Activated B cell treated with CpG ODN at 0.5 μM for 24 hours (primary cell): Measurements from ENCODE around the gene STK25. TPM values are rescaled to one million over a fixed set of nuclear protein-coding genes. Genes with fewer than 3 reads are reported as not detected.
"Not testable (repeated sequence)": the region's sequence is repeated elsewhere in the genome, so short reads cannot be mapped to it uniquely, and the experiment has no call there.

ENCODE experiments used
- ATAC-seq: fragments of 200-7000 bp; cut with Tn5 transposase; one replicate; pipeline ENCODE4 v1.10.0; 2021; ENCODE audit warnings: low read depth, mild to moderate bottlenecking, moderate library complexity
- CTCF ChIA-PET: fragments of 350-600 bp; sonication (Branson Sonifier 250); formaldehyde crosslinking; loops from one replicate; lab custom pipeline; 2021; ENCODE audit warnings: antibody characterized with exemption; lab: Charles Lee
- POLR2A ChIA-PET: fragments of 350-600 bp; sonication (Branson Sonifier 250); formaldehyde crosslinking; loops from one replicate; lab custom pipeline; 2021; ENCODE audit warnings: antibody characterized with exemption; lab: Charles Lee
- DNase-seq: peaks from one replicate; pipeline ENCODE4 v3.0.0; 2022
- H3K27ac Mint-ChIP-seq: one replicate; pipeline ENCODE4 v1.8.0; 2020; ENCODE audit warnings: mixed read lengths
- H3K27me3 Mint-ChIP-seq: one replicate; pipeline ENCODE4 v1.8.0; 2021; ENCODE audit warnings: mixed read lengths
- H3K36me3 Mint-ChIP-seq: one replicate; pipeline ENCODE4 v1.8.0; 2021; ENCODE audit warnings: low read depth, mixed read lengths
- H3K4me1 Mint-ChIP-seq: one replicate; pipeline ENCODE4 v1.8.0; 2021; ENCODE audit warnings: mixed read lengths
- H3K4me3 Mint-ChIP-seq: one replicate; pipeline ENCODE4 v1.8.0; 2020; ENCODE audit warnings: mild to moderate bottlenecking, mixed read lengths
- H3K9me3 Mint-ChIP-seq: one replicate; pipeline ENCODE4 v1.8.0; 2020; ENCODE audit warnings: mixed read lengths
- intact Hi-C: fragments of 100-400 bp; cut with micrococcal nuclease; formaldehyde crosslinking; loops from one replicate; pipeline ENCODE4 v1.15.1; 2024
- total RNA-seq: library from RNA; stranded (reverse); gene quantifications from 2 replicates; pipeline ENCODE4 v1.2.3, GENCODE V29; 2022
- TF ChIP-seq, protein P1 (sequence below): fragments of 200-600 bp; IDR thresholded peaks from one replicate; pipeline ENCODE4 v1.8.0; 2022; ENCODE audit warnings: antibody characterized with exemption, mild to moderate bottlenecking

The STK25 gene
- total RNA-seq, 1 donor from 2014 or later = 151 TPM

DNA sequence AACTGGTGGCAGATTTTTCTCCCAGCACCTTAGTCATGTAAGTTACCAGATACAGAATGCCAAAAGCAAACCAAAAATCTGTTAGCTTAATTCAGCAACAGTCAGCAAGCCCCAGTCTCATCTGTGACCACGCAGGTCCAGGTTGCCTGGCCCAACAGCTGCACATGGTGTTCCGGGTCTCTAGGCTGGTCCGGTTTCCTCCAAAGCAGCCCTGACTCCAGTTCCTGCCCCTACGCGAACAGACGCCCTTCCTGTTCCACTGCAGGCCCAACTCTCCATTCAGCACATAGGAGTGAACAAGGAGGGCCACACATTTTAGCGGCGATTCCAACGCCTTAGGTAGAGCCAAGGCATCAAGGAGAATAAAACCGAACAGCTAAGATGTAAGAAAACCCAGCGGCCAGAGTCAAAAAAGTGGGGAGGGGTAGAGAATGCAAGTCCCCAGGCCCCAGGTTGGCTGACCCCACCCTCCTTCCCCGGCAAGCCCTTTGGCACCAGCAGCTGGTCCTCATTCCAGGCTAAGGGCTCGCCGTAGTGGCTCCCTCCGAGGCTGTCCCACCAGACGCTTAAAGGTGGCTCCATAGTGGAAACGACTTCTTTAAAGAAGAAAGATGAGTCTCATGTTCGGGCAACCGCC is 1.5 kb downstream of the STK25 start:
- H3K27me3 Mint-ChIP-seq = no peaks in the 10 kb centered on the region
- ChIA-PET POLR2A (interaction anchor here (0.6 to 1.1 kb wide), 3 partner anchors 21 to 249 kb away, joined by 3 to 9 read pairs (median 3); no protein-coding TSS in a partner anchor), CTCF (no interaction called here)
- H3K36me3 Mint-ChIP-seq = peaks cover 2% of the 10 kb centered on the region
- TF ChIP-seq, protein P1, sequence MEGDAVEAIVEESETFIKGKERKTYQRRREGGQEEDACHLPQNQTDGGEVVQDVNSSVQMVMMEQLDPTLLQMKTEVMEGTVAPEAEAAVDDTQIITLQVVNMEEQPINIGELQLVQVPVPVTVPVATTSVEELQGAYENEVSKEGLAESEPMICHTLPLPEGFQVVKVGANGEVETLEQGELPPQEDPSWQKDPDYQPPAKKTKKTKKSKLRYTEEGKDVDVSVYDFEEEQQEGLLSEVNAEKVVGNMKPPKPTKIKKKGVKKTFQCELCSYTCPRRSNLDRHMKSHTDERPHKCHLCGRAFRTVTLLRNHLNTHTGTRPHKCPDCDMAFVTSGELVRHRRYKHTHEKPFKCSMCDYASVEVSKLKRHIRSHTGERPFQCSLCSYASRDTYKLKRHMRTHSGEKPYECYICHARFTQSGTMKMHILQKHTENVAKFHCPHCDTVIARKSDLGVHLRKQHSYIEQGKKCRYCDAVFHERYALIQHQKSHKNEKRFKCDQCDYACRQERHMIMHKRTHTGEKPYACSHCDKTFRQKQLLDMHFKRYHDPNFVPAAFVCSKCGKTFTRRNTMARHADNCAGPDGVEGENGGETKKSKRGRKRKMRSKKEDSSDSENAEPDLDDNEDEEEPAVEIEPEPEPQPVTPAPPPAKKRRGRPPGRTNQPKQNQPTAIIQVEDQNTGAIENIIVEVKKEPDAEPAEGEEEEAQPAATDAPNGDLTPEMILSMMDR = no peak
- peaks cover 23% of the 10 kb centered on the region for H3K4me1 Mint-ChIP-seq
- DNase-seq = no peak
- H3K9me3 Mint-ChIP-seq = no peaks in the 10 kb centered on the region
- no peak for ATAC-seq
- intact Hi-C loops = loop anchor here (5.0 to 10.0 kb wide), 2 partner anchors 940 to 1372 kb away; partner anchors contain the start of genes COPS9 and RNPEPL1
- H3K4me3 Mint-ChIP-seq = peak overlapping the region; percentile 84
- H3K27ac Mint-ChIP-seq = no peak overlapping the region

DNA sequence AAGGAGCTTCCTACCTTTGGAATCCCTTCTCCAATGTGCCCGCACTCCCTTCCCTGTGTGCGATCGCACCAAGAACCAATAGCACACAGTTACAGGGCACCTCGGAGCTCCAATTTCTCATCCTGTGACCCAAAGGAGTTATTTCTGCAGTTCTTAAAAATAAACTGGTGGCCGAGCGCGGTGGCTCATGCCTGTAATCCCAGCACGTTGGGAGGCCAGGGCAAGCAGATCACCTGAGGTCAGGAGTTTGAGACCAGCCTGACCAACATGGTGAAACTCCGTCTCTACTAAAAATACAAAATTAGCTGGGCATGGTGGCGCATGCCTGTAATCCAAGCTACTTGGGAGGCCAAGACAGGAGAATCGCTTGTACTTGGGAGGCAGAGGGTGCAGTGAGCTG is 2.1 kb downstream of the STK25 start:
- POLR2A ChIA-PET = interaction anchor here (0.6 kb wide), 1 partner anchor 248 kb away, joined by 3 read pairs; no protein-coding TSS in a partner anchor
- H3K9me3 Mint-ChIP-seq, ATAC-seq, H3K36me3 Mint-ChIP-seq, H3K4me3 Mint-ChIP-seq, H3K27ac Mint-ChIP-seq, H3K27me3 Mint-ChIP-seq, DNase-seq, CTCF ChIA-PET: not testable (repeated sequence)
- intact Hi-C loops = loop anchor here (5.0 to 10.0 kb wide), 2 partner anchors 939 to 1372 kb away; partner anchors contain the start of genes COPS9 and RNPEPL1
- H3K4me1 Mint-ChIP-seq = peaks cover 23% of the 10 kb centered on the region

DNA sequence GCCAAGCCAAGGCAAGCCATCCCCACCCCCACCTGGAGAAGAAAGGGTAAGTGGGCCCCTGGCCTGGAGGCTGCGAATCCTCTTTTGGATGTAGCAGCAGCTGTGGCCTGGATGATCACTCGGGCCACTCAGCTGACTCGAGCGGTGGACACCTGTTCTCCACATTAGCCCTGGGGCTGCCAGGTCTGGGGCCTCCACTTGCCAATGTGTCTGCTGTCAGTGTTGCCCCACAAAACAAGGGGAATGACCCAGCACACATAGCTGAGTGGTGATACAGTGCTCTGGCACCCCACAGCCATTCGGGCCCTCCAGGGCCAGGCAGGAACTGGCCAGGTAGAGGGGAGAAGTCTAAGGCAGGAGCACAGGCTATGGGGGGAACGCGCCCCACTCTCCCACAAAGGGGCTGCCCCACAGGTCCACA is 2.6 kb downstream of the STK25 start:
- CTCF ChIA-PET = no interaction called here
- TF ChIP-seq, protein P1 = no peak
- DNase-seq (no peak), ATAC-seq (no peak)
- H3K27me3 Mint-ChIP-seq = no peaks in the 10 kb centered on the region
- POLR2A ChIA-PET = no interaction called here
- no peaks in the 10 kb centered on the region for H3K9me3 Mint-ChIP-seq
- no peak overlapping the region for H3K27ac Mint-ChIP-seq
- peaks cover 23% of the 10 kb centered on the region for H3K4me1 Mint-ChIP-seq
- H3K36me3 Mint-ChIP-seq = peaks cover 9% of the 10 kb centered on the region
- H3K4me3 Mint-ChIP-seq = peak overlapping the region; percentile 19
- intact Hi-C loops = loop anchor here (5.0 to 10.0 kb wide), 2 partner anchors 938 to 1371 kb away; partner anchors contain the start of genes COPS9 and RNPEPL1

DNA sequence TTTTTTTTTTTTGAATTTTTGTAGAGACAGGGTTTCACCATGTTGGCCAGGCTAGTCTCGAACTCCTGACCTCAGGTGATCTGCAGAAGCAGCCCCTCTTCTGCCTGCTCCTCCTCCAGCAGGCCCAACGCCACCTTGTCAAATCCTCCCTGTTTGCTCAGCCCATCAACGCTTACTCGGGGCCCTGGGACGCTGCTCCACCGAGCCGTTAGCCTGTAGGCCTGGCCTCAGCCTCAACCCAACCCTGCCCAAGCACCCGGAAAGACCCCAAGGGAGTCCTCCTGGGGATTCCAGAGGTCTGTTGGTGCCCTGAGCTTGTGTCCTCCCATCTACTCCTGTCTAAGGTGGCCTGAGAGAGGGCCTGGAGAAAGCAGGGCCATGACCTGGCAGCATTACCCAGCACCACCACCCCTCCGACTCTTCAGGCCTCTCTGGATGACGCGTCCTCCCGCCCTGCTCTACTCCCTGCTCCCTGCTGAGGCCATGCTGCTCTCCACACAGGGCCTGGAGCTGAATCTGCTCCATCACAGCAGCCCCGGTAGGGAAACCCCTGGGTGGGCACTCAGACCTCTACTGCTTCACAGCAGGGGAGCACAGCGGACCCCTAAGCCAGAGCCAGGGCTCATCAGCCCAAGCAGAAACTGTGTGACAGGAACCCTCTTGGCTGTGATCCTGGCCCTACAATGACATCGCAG is 3.2 kb downstream of the STK25 start:
- H3K4me1 Mint-ChIP-seq = peaks cover 23% of the 10 kb centered on the region
- ChIA-PET CTCF (no interaction called here), POLR2A (no interaction called here)
- no peaks in the 10 kb centered on the region for H3K9me3 Mint-ChIP-seq
- TF ChIP-seq, protein P1 = no peak
- no peaks in the 10 kb centered on the region for H3K27me3 Mint-ChIP-seq
- H3K4me3 Mint-ChIP-seq = peak overlapping the region; percentile 19
- intact Hi-C loops = loop anchor here (5.0 to 10.0 kb wide), 2 partner anchors 938 to 1370 kb away; partner anchors contain the start of genes COPS9 and RNPEPL1
- DNase-seq = no peak
- no peak for ATAC-seq
- H3K27ac Mint-ChIP-seq = no peak overlapping the region
- H3K36me3 Mint-ChIP-seq = peaks cover 10% of the 10 kb centered on the region

DNA sequence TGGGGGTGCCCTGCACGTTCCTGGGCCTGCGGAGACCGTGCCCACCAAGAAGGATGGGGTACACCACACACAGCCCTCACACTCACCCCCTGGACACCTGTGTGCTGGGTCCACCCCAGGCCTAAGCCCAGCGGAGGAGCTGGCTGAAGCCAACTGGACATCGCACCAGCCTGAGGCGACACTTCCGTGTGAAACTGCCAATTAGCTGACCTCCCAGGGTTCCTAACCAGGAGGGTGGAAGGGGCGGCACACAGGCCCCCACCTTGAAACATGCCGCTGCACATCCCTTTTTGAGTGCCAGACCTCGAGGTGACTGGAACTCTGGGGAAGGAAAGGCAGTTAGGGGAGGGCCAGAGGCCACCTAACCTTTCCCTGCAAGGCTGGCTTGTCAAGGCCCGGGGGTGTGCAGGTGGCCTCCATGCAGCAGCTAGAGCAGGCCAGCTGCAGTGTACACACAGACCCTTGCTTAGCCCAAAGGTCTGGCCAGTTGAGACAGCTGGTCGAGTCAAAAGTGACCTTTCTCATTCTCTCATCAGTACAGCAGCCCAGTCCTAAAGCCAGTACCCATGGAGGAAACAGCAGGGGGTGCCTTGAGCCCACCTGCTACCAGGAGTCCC is 4.5 kb downstream of the STK25 start:
- H3K4me1 Mint-ChIP-seq = peaks cover 16% of the 10 kb centered on the region
- no peak overlapping the region for H3K27ac Mint-ChIP-seq
- intact Hi-C loops = loop anchor here (10.0 kb wide), 1 partner anchor 1369 kb away; the partner anchor contains the start of gene COPS9
- CTCF ChIA-PET = no interaction called here
- no peaks in the 10 kb centered on the region for H3K27me3 Mint-ChIP-seq
- no peaks in the 10 kb centered on the region for H3K9me3 Mint-ChIP-seq
- no peak overlapping the region for H3K4me3 Mint-ChIP-seq
- no peak for DNase-seq
- POLR2A ChIA-PET = interaction anchor here (0.8 kb wide), 1 partner anchor 145 kb away, joined by 3 read pairs; no protein-coding TSS in a partner anchor
- no peak for ATAC-seq
- H3K36me3 Mint-ChIP-seq = peaks cover 21% of the 10 kb centered on the region
- TF ChIP-seq, protein P1 = no peak
